Ascending aorta (tissue), 2 donors: ENCODE data around the gene YLPM1. TPM values are rescaled to one million over a fixed set of nuclear protein-coding genes. Genes with fewer than 3 reads are reported as not detected.

Experiments used
- DNase-seq, 2 donors: peaks; one replicate each; pipeline ENCODE4 v3.0.0-alpha.2; 2019; ENCODE audit warnings: low spot score in 2 of 2
- H3K27ac ChIP-seq, 2 donors: fragments of 200-600 bp; sonication (generic); one replicate each; pipeline ENCODE4 v1.5.1; 2016 to 2017; ENCODE audit warnings: mild to moderate bottlenecking in 1 of 2
- H3K27me3 ChIP-seq: fragments of 200-600 bp; sonication (generic); one replicate; pipeline ENCODE4 v1.5.1; 2017
- H3K36me3 ChIP-seq, 2 donors: fragments of 200-600 bp; sonication (generic); one replicate each; pipeline ENCODE4 v1.5.1; 2016
- H3K4me1 ChIP-seq, 2 donors: fragments of 200-600 bp; sonication (generic); one replicate each; pipeline ENCODE4 v1.5.1; 2016 to 2017; ENCODE audit warnings: mild to moderate bottlenecking in 1 of 2
- H3K4me3 ChIP-seq, 2 donors: fragments of 200-600 bp; sonication (generic); one replicate each; pipeline ENCODE4 v1.5.1; 2016 to 2017; ENCODE audit warnings: mild to moderate bottlenecking in 1 of 2
- H3K9me3 ChIP-seq, 2 donors: fragments of 200-600 bp; sonication (generic); one replicate each; pipeline ENCODE4 v1.5.1; 2016
- CTCF ChIP-seq, 3 experiments: fragments of 200-600 bp in 2 of 3; fragments of 450-650 bp in 1 of 3; sonication (generic) in 2 of 3; IDR thresholded peaks; one replicate each; pipeline ENCODE4 v1.5.1; 2016 to 2019; ENCODE audit warnings: antibody characterized with exemption in 3 of 3, mild to moderate bottlenecking in 1 of 3, moderate library complexity in 1 of 3
- intact Hi-C: fragments of 100-400 bp; cut with DNase I; formaldehyde crosslinking; loops from one replicate; pipeline ENCODE4 v1.15.1; 2023
- total RNA-seq: library from RNA; depleted of rRNA; stranded (reverse); fragments of >200 nt; gene quantifications from one replicate; pipeline ENCODE4 v1.1.0, GENCODE V29; 2016

The YLPM1 gene
- total RNA-seq, 1 donor from 2014 or later, result 27.7 TPM

- Histone ChIP-seq H3K27ac (no peak overlapping the region), H3K36me3 (peaks cover 47 to 67% of the 10 kb centered on the region in 2 donors)
- intact Hi-C loops, result no loop called here
Measured at GRCh38 chr14:74821267-74821915, 58.3 kb downstream of the YLPM1 start.

GRCh38 chr14:74824997-74825396 lies 61.9 kb downstream of the YLPM1 start:
- Histone ChIP-seq H3K27ac (no peak overlapping the region), H3K36me3 (peaks cover 28 to 48% of the 10 kb centered on the region in 2 donors), H3K4me3 (no peak overlapping the region), H3K4me1 (no peaks in the 10 kb centered on the region), H3K9me3 (no peaks in the 10 kb centered on the region), H3K27me3 (no peaks in the 10 kb centered on the region)
- intact Hi-C loops, result no loop called here
- TF ChIP-seq CTCF (IDR thresholded peaks at IDR 0.05), result no peak
- no peak for DNase-seq

More at GRCh38 chr14:74821267-74821915, 58.3 kb downstream of the YLPM1 start:
- Histone ChIP-seq H3K27me3 (no peaks in the 10 kb centered on the region), H3K4me3 (no peak overlapping the region), H3K4me1 (no peaks in the 10 kb centered on the region), H3K9me3 (no peaks in the 10 kb centered on the region)
- no peak for TF ChIP-seq CTCF (IDR thresholded peaks at IDR 0.05)
- DNase-seq, result no peak

GRCh38 chr14:74826574-74826973 lies 63.5 kb downstream of the YLPM1 start:
- Histone ChIP-seq H3K9me3 (no peaks in the 10 kb centered on the region), H3K4me1 (no peaks in the 10 kb centered on the region), H3K27ac (no peak overlapping the region), H3K36me3 (peaks cover 25 to 48% of the 10 kb centered on the region in 2 donors), H3K4me3 (no peak overlapping the region), H3K27me3 (no peaks in the 10 kb centered on the region)
- intact Hi-C loops, result no loop called here
- no peak for DNase-seq
- no peak for TF ChIP-seq CTCF (IDR thresholded peaks at IDR 0.05)

- no peaks in the 10 kb centered on the region for H3K4me1 ChIP-seq
- H3K36me3 ChIP-seq, result peaks cover 18 to 31% of the 10 kb centered on the region in 2 donors
- TF ChIP-seq CTCF (IDR thresholded peaks at IDR 0.05), result no peak
- H3K27me3 ChIP-seq, result no peaks in the 10 kb centered on the region
- DNase-seq, result no peak
- H3K27ac ChIP-seq, result no peak overlapping the region
- intact Hi-C loops, result no loop called here
- H3K9me3 ChIP-seq, result no peaks in the 10 kb centered on the region
- H3K4me3 ChIP-seq, result no peak overlapping the region
Measured at GRCh38 chr14:74829251-74829650, 66.1 kb downstream of the YLPM1 start.

GRCh38 chr14:74832849-74833248 lies 69.7 kb downstream of the YLPM1 start:
- no peaks in the 10 kb centered on the region for H3K4me1 ChIP-seq
- H3K9me3 ChIP-seq, result no peaks in the 10 kb centered on the region
- peaks cover 16 to 46% of the 10 kb centered on the region in 2 donors for H3K36me3 ChIP-seq
- no peaks in the 10 kb centered on the region for H3K27me3 ChIP-seq
- H3K4me3 ChIP-seq, result no peak overlapping the region
- no peak overlapping the region for H3K27ac ChIP-seq
- TF ChIP-seq CTCF (IDR thresholded peaks at IDR 0.05), result no peak
- intact Hi-C loops, result no loop called here
- no peak for DNase-seq
